Mesendoderm (in vitro differentiated cells): ENCODE data around the gene SGK1. TPM values are rescaled to one million over a fixed set of nuclear protein-coding genes. Genes with fewer than 3 reads are reported as not detected.

Source experiments
- DNase-seq: peaks from one replicate; pipeline ENCODE4 v3.0.0; 2013
- H2AK5ac ChIP-seq: 2 replicates; pipeline ENCODE4 v1.6.1; 2013; ENCODE audit warnings: low read length, inconsistent platforms
- H2BK120ac ChIP-seq: 2 replicates; pipeline ENCODE4 v1.6.1; 2013; ENCODE audit warnings: low read depth, mild to moderate bottlenecking, low read length, moderate library complexity, mixed read lengths
- H2BK15ac ChIP-seq: replicated peaks from 2 replicates; pipeline ENCODE4 v1.6.1; 2013; ENCODE audit warnings: low read depth, mild to moderate bottlenecking, moderate library complexity
- H2BK5ac ChIP-seq: 2 replicates; pipeline ENCODE4 v1.6.1; 2013; ENCODE audit warnings: low read length, inconsistent platforms
- H3K18ac ChIP-seq: 2 replicates; pipeline ENCODE4 v1.6.1; 2013; ENCODE audit warnings: mild to moderate bottlenecking, low read length, mixed read lengths
- H3K23ac ChIP-seq: one replicate; pipeline ENCODE4 v1.6.1; 2013; ENCODE audit warnings: low read length
- H3K27ac ChIP-seq: 2 replicates; pipeline ENCODE4 v1.5.1; 2013; ENCODE audit warnings: low read depth, mild to moderate bottlenecking, inconsistent platforms, low read length, moderate library complexity
- H3K27me3 ChIP-seq: 2 replicates; pipeline ENCODE4 v1.6.1; 2013; ENCODE audit warnings: low read length, control low read depth, mild to moderate bottlenecking, inconsistent platforms; ENCODE audit not compliant: insufficient read depth, poor library complexity
- H3K36me3 ChIP-seq: 2 replicates; pipeline ENCODE4 v1.6.1; 2013; ENCODE audit warnings: low read length, inconsistent platforms; ENCODE audit not compliant: control insufficient read depth, insufficient read depth
- H3K4ac ChIP-seq: one replicate; pipeline ENCODE4 v1.6.1; 2013; ENCODE audit warnings: low read depth, mild to moderate bottlenecking, low read length, moderate library complexity
- H3K4me1 ChIP-seq: 2 replicates; pipeline ENCODE4 v1.6.1; 2013; ENCODE audit warnings: low read depth, low read length, inconsistent platforms; ENCODE audit not compliant: control insufficient read depth
- H3K4me2 ChIP-seq: 2 replicates; pipeline ENCODE4 v1.6.1; 2013; ENCODE audit warnings: low read length
- H3K4me3 ChIP-seq: 2 replicates; pipeline ENCODE4 v1.5.1; 2013; ENCODE audit warnings: mild to moderate bottlenecking, low read length
- H3K56ac ChIP-seq: one replicate; pipeline ENCODE4 v1.6.1; 2013; ENCODE audit warnings: low read length
- H3K79me1 ChIP-seq: 2 replicates; pipeline ENCODE4 v1.6.1; 2013; ENCODE audit warnings: low read length, inconsistent platforms
- H3K79me2 ChIP-seq: 2 replicates; pipeline ENCODE4 v1.6.1; 2013; ENCODE audit warnings: mild to moderate bottlenecking, low read length; ENCODE audit not compliant: control insufficient read depth, insufficient read depth
- H3K9ac ChIP-seq: 2 replicates; pipeline ENCODE4 v1.6.1; 2013; ENCODE audit warnings: low read length, inconsistent platforms
- H4K5ac ChIP-seq: one replicate; pipeline ENCODE4 v1.6.1; 2013; ENCODE audit warnings: low read length
- H4K8ac ChIP-seq: one replicate; pipeline ENCODE4 v1.6.1; 2013; ENCODE audit warnings: low read depth, mild to moderate bottlenecking, control low read depth, low read length, moderate library complexity
- WGBS: extraction: QIAGEN DNeasy Blood & Tissue Kit; methylation state at CpG from one replicate; pipeline ENCODE4 v1.1.7; 2013; ENCODE audit warnings: low lambda C conversion rate, missing lambda C conversion rate; ENCODE audit not compliant: insufficient coverage; ENCODE audit errors: extremely low coverage; 5-methylcytosine and 5-hydroxymethylcytosine counted together
- polyA plus RNA-seq, 2 experiments: library from polyadenylated mRNA; stranded (reverse); fragments of 200-250 nt; gene quantifications; one replicate each; pipeline ENCODE4 v1.2.3, GENCODE V29; 2013

Gene SGK1
- polyA plus RNA-seq (2013, experiment 1 of 2) = 5.2 TPM
- polyA plus RNA-seq (2013, experiment 2 of 2) = 5.1 TPM

- no peak within 1 kb of the TSS for H3K4me3 ChIP-seq
- DNase-seq = peak; percentile 62
- no CpG with 5 or more reads among the region's 33 CpGs for WGBS
- H4K8ac ChIP-seq = no peak within 1 kb of the TSS
- H3K4me1 ChIP-seq = no peaks in the 10 kb centered on the region
- H3K4me2 ChIP-seq = peak within 1 kb of the TSS; percentile 44
- no peak within 1 kb of the TSS for H2BK5ac ChIP-seq
- no peaks in the 10 kb centered on the region for H3K27me3 ChIP-seq
- no peak within 1 kb of the TSS for H3K9ac ChIP-seq
- no peak within 1 kb of the TSS for H3K4ac ChIP-seq
- H2BK120ac ChIP-seq = no peak within 1 kb of the TSS
- no peak within 1 kb of the TSS for H3K18ac ChIP-seq
- H2AK5ac ChIP-seq = no peak within 1 kb of the TSS
- H3K79me2 ChIP-seq = no peaks in the 10 kb centered on the region
- H4K5ac ChIP-seq = no peak within 1 kb of the TSS
- no peak within 1 kb of the TSS for H3K27ac ChIP-seq
- H3K56ac ChIP-seq = no peak within 1 kb of the TSS
- H3K36me3 ChIP-seq = no peaks in the 10 kb centered on the region
- no peak within 1 kb of the TSS for H2BK15ac ChIP-seq
- H3K23ac ChIP-seq = no peak within 1 kb of the TSS
- no peaks in the 10 kb centered on the region for H3K79me1 ChIP-seq
Measured at GRCh38 chr6:134317471-134318131, at the start of gene SGK1. SGK1 (minus strand) TSS chr6:134318112; CDS start chr6:134317460, 652 bp downstream.

GRCh38 chr6:134363323-134364039 lies 45.6 kb upstream of the SGK1 start:
- WGBS = no CpG with 5 or more reads among the region's 2 CpGs
- Histone ChIP-seq H3K4me3 (no peak overlapping the region), H3K18ac (no peak overlapping the region), H3K79me2 (no peaks in the 10 kb centered on the region), H3K56ac (no peak overlapping the region), H2BK5ac (no peak overlapping the region), H3K36me3 (no peaks in the 10 kb centered on the region), H3K27ac (no peak overlapping the region), H3K9ac (no peak overlapping the region), H3K79me1 (no peaks in the 10 kb centered on the region), H2BK15ac (no peak overlapping the region), H4K5ac (no peak overlapping the region), H3K23ac (no peak overlapping the region), H3K4ac (no peak overlapping the region), H2AK5ac (no peak overlapping the region), H2BK120ac (no peak overlapping the region), H3K4me1 (no peaks in the 10 kb centered on the region), H3K27me3 (no peaks in the 10 kb centered on the region), H3K4me2 (no peak overlapping the region), H4K8ac (no peak overlapping the region)
- DNase-seq = peak; percentile 13

- H3K36me3 ChIP-seq = no peaks in the 10 kb centered on the region
- no peak overlapping the region for H4K5ac ChIP-seq
- no peak for DNase-seq
Measured at GRCh38 chr6:134361011-134361410, 43.1 kb upstream of the SGK1 start.

GRCh38 chr6:134359302-134359701 lies 41.4 kb upstream of the SGK1 start:
- Histone ChIP-seq H3K79me2 (no peaks in the 10 kb centered on the region), H2BK5ac (no peak overlapping the region), H3K18ac (no peak overlapping the region), H3K23ac (no peak overlapping the region), H4K5ac (no peak overlapping the region), H4K8ac (no peak overlapping the region), H3K4me1 (no peaks in the 10 kb centered on the region), H3K27ac (no peak overlapping the region), H3K4me2 (no peak overlapping the region), H3K4me3 (no peak overlapping the region), H3K9ac (no peak overlapping the region), H3K36me3 (no peaks in the 10 kb centered on the region), H3K56ac (no peak overlapping the region), H3K79me1 (no peaks in the 10 kb centered on the region), H2BK120ac (no peak overlapping the region), H2AK5ac (no peak overlapping the region), H3K27me3 (no peaks in the 10 kb centered on the region), H3K4ac (no peak overlapping the region), H2BK15ac (no peak overlapping the region)
- no CpG with 5 or more reads among the region's 2 CpGs for WGBS
- DNase-seq = no peak

More at GRCh38 chr6:134361011-134361410, 43.1 kb upstream of the SGK1 start:
- Histone ChIP-seq H3K27me3 (no peaks in the 10 kb centered on the region), H2BK5ac (no peak overlapping the region), H3K79me1 (no peaks in the 10 kb centered on the region), H4K8ac (no peak overlapping the region), H2AK5ac (no peak overlapping the region), H3K4me2 (no peak overlapping the region), H3K56ac (no peak overlapping the region), H2BK15ac (no peak overlapping the region), H3K79me2 (no peaks in the 10 kb centered on the region), H3K4ac (no peak overlapping the region), H3K18ac (no peak overlapping the region), H3K27ac (no peak overlapping the region), H3K4me3 (no peak overlapping the region), H3K23ac (no peak overlapping the region), H2BK120ac (no peak overlapping the region), H3K4me1 (no peaks in the 10 kb centered on the region), H3K9ac (no peak overlapping the region)
- no CpG with 5 or more reads among the region's 6 CpGs for WGBS

GRCh38 chr6:134358320-134358719 lies 40.4 kb upstream of the SGK1 start:
- no CpG with 5 or more reads among the region's 4 CpGs for WGBS
- DNase-seq = no peak
- H3K4me3 ChIP-seq = no peak overlapping the region
- H3K18ac ChIP-seq = no peak overlapping the region
- no peaks in the 10 kb centered on the region for H3K4me1 ChIP-seq
- H2BK5ac ChIP-seq = no peak overlapping the region
- H3K79me1 ChIP-seq = no peaks in the 10 kb centered on the region
- H4K8ac ChIP-seq = no peak overlapping the region
- no peak overlapping the region for H3K9ac ChIP-seq
- H3K23ac ChIP-seq = no peak overlapping the region
- H3K27ac ChIP-seq = no peak overlapping the region
- no peak overlapping the region for H2AK5ac ChIP-seq
- H3K27me3 ChIP-seq = no peaks in the 10 kb centered on the region
- H2BK120ac ChIP-seq = no peak overlapping the region
- H3K4ac ChIP-seq = no peak overlapping the region
- H3K56ac ChIP-seq = no peak overlapping the region
- no peaks in the 10 kb centered on the region for H3K36me3 ChIP-seq
- no peak overlapping the region for H4K5ac ChIP-seq
- no peak overlapping the region for H2BK15ac ChIP-seq
- no peaks in the 10 kb centered on the region for H3K79me2 ChIP-seq
- H3K4me2 ChIP-seq = no peak overlapping the region
